H1 (cell line): Measurements from ENCODE around the gene DAPK1. TPM values are rescaled to one million over a fixed set of nuclear protein-coding genes. Genes with fewer than 3 reads are reported as not detected.

Source experiments
- CTCF ChIA-PET: fragments of 300-600 bp; sonication (Branson Sonifier 250); formaldehyde crosslinking; loops from one replicate; lab custom pipeline; 2021; ENCODE audit not compliant: partially characterized antibody; lab: Charles Lee
- POLR2A ChIA-PET: fragments of 300-600 bp; sonication (Branson Sonifier 250); formaldehyde crosslinking; loops from one replicate; lab custom pipeline; 2021; ENCODE audit warnings: inconsistent platforms; ENCODE audit not compliant: partially characterized antibody; lab: Charles Lee
- DNase-seq, 2 experiments: peaks; one replicate each; pipeline versions ENCODE4 v3.0.0 to v3.0.0-alpha.2; 2010 to 2022; ENCODE audit warnings: low spot score in 2 of 2, low read depth in 1 of 2, mixed read lengths in 1 of 2
- FAIRE-seq: peaks from 2 replicates; lab custom pipeline; 2011; peaks lifted over from hg19 to GRCh38; lab: Jason Lieb, UNC
- H2AFZ ChIP-seq: 2 replicates; pipeline ENCODE4 v1.8.1; 2012; ENCODE audit warnings: low read length, inconsistent platforms
- H2AK5ac ChIP-seq: 2 replicates; pipeline ENCODE4 v1.6.1; 2013; ENCODE audit warnings: low read depth, low read length
- H2BK120ac ChIP-seq: replicated peaks from 2 replicates; pipeline ENCODE3; 2013; ENCODE audit warnings: low read depth, low read length, inconsistent platforms
- H2BK12ac ChIP-seq: 2 replicates; pipeline ENCODE4 v1.6.1; 2013; ENCODE audit warnings: low read depth, low read length
- H2BK15ac ChIP-seq: 2 replicates; pipeline ENCODE4 v1.6.1; 2013; ENCODE audit warnings: low read length
- H2BK20ac ChIP-seq: 2 replicates; pipeline ENCODE4 v1.6.1; 2013; ENCODE audit warnings: low read length
- H2BK5ac ChIP-seq: 2 replicates; pipeline ENCODE4 v1.6.1; 2013; ENCODE audit warnings: low read depth, low read length
- H3K14ac ChIP-seq: 2 replicates; pipeline ENCODE4 v1.6.1; 2013; ENCODE audit warnings: inconsistent platforms; ENCODE audit not compliant: insufficient read length
- H3K18ac ChIP-seq: 2 replicates; pipeline ENCODE4 v1.6.1; 2013; ENCODE audit warnings: low read length; ENCODE audit errors: extremely low read depth
- H3K23ac ChIP-seq: 2 replicates; pipeline ENCODE4 v1.6.1; 2013; ENCODE audit warnings: inconsistent platforms; ENCODE audit not compliant: insufficient read length
- H3K23me2 ChIP-seq: 2 replicates; pipeline ENCODE4 v1.6.1; 2013; ENCODE audit warnings: low read depth, low read length
- H3K27ac ChIP-seq: 2 replicates; pipeline ENCODE4 v1.6.1; 2011; ENCODE audit warnings: low read depth, low read length, inconsistent platforms
- H3K27me3 ChIP-seq, 4 experiments: replicated peaks in 1 of 4; 1 replicate in 1 of 4; 2 replicates in 3 of 4; pipeline versions ENCODE4 v1.6.1 to v1.8.1; 2011 to 2013; ENCODE audit warnings: low read length in 3 of 4, mild to moderate bottlenecking in 3 of 4, inconsistent platforms in 2 of 4, mixed read lengths in 2 of 4, moderate library complexity in 1 of 4; ENCODE audit not compliant: control insufficient read depth in 3 of 4, insufficient read depth in 3 of 4; ENCODE audit errors: extremely low read depth in 1 of 4
- H3K36me3 ChIP-seq, 4 experiments: 2 replicates each; pipeline versions ENCODE4 v1.6.1 to v1.8.1; 2011 to 2013; ENCODE audit warnings: mild to moderate bottlenecking in 4 of 4, low read length in 3 of 4, moderate library complexity in 2 of 4, control low read depth in 1 of 4, inconsistent platforms in 1 of 4; ENCODE audit not compliant: insufficient read depth in 4 of 4, control insufficient read depth in 2 of 4
- H3K4ac ChIP-seq: replicated peaks from 2 replicates; pipeline ENCODE3; 2013; ENCODE audit warnings: low read length, low read depth, mixed read lengths, inconsistent platforms; ENCODE audit not compliant: insufficient read length
- H3K4me1 ChIP-seq, 4 experiments: replicated peaks in 1 of 4; 1 replicate in 1 of 4; 2 replicates in 3 of 4; pipeline versions ENCODE4 v1.6.1 to v1.8.1; 2011 to 2013; ENCODE audit warnings: low read length in 3 of 4, inconsistent platforms in 2 of 4, mixed read lengths in 1 of 4; ENCODE audit not compliant: insufficient read depth in 4 of 4, control insufficient read depth in 3 of 4
- H3K4me2 ChIP-seq, 2 experiments: 2 replicates each; pipeline versions ENCODE4 v1.6.1 to v1.8.1; 2011 to 2013; ENCODE audit warnings: low read depth in 2 of 2, low read length in 2 of 2, control low read depth in 1 of 2, inconsistent platforms in 1 of 2, mild to moderate bottlenecking in 1 of 2; ENCODE audit not compliant: insufficient read depth in 1 of 2
- H3K4me3 ChIP-seq, 4 experiments: fragments of 200-600, 300-600 bp in 1 of 4; sonication (generic), shearing (Covaris generic), sonication (Bioruptor Twin) in 1 of 4; 2 replicates each; pipeline versions ENCODE4 v1.5.1 to v1.8.1; 2011 to 2016; ENCODE audit warnings: low read length in 4 of 4, low read depth in 3 of 4, control low read depth in 2 of 4, inconsistent platforms in 2 of 4, mild to moderate bottlenecking in 2 of 4, mixed read lengths in 1 of 4, moderate library complexity in 1 of 4; ENCODE audit not compliant: insufficient read depth in 2 of 4; ENCODE audit errors: extremely low read depth in 1 of 4
- H3K56ac ChIP-seq: replicated peaks from 2 replicates; pipeline ENCODE3; 2013; ENCODE audit warnings: low read depth, mild to moderate bottlenecking, mixed read lengths, low read length, inconsistent platforms; ENCODE audit not compliant: insufficient read length
- H3K79me1 ChIP-seq: 2 replicates; pipeline ENCODE4 v1.6.1; 2013; ENCODE audit warnings: low read depth, low read length, control low read depth
- H3K79me2 ChIP-seq, 2 experiments: 2 replicates each; pipeline versions ENCODE4 v1.6.1 to v1.8.1; 2012 to 2013; ENCODE audit warnings: low read length in 2 of 2, mild to moderate bottlenecking in 2 of 2, inconsistent platforms in 1 of 2; ENCODE audit not compliant: insufficient read depth in 2 of 2, control insufficient read depth in 1 of 2
- H3K9ac ChIP-seq, 4 experiments: replicated peaks in 1 of 4; 1 replicate in 1 of 4; 2 replicates in 3 of 4; pipeline versions ENCODE4 v1.6.1 to v1.8.1; 2011 to 2013; ENCODE audit warnings: low read depth in 3 of 4, low read length in 3 of 4, control low read depth in 2 of 4, mild to moderate bottlenecking in 2 of 4, moderate library complexity in 2 of 4, inconsistent platforms in 1 of 4; ENCODE audit errors: extremely low read depth in 1 of 4
- H3K9me3 ChIP-seq, 2 experiments: 2 replicates each; pipeline versions ENCODE4 v1.6.1 to v1.8.1; 2012 to 2013; ENCODE audit warnings: mild to moderate bottlenecking in 2 of 2, moderate library complexity in 2 of 2, control low read depth in 1 of 2, inconsistent platforms in 1 of 2, low read depth in 1 of 2, low read length in 1 of 2, mixed read lengths in 1 of 2; ENCODE audit not compliant: insufficient read depth in 2 of 2
- H4K20me1 ChIP-seq, 2 experiments: replicated peaks in 1 of 2; 2 replicates each; pipeline versions ENCODE3 to v1.8.1; 2011 to 2013; ENCODE audit warnings: inconsistent platforms in 2 of 2, low read length in 2 of 2, mild to moderate bottlenecking in 1 of 2; ENCODE audit not compliant: insufficient read depth in 2 of 2, control insufficient read depth in 1 of 2
- H4K5ac ChIP-seq: 2 replicates; pipeline ENCODE4 v1.6.1; 2013; ENCODE audit warnings: low read length, low read depth, mixed read lengths, inconsistent platforms; ENCODE audit not compliant: insufficient read length
- H4K8ac ChIP-seq: 2 replicates; pipeline ENCODE4 v1.8.0; 2013; ENCODE audit warnings: mild to moderate bottlenecking, moderate library complexity, low read length, inconsistent platforms; ENCODE audit not compliant: insufficient read depth; ENCODE audit errors: extremely low read depth
- H4K91ac ChIP-seq: replicated peaks from 2 replicates; pipeline ENCODE3; 2013; ENCODE audit warnings: low read length, mixed read lengths, inconsistent platforms; ENCODE audit not compliant: insufficient read length
- BCL11A ChIP-seq, 2 experiments: IDR thresholded peaks; one replicate each; pipeline ENCODE4 v1.6.1; 2011; ENCODE audit warnings: low read depth in 2 of 2, low read length in 2 of 2, mild to moderate bottlenecking in 2 of 2
- MAFK ChIP-seq: IDR thresholded peaks from 2 replicates; pipeline ENCODE4 v1.6.1; 2012; ENCODE audit warnings: low read depth, mild to moderate bottlenecking, improper control_type of control experiment, low read length
- NRF1 ChIP-seq: IDR thresholded peaks from 2 replicates; pipeline ENCODE4 v1.6.1; 2011; ENCODE audit warnings: mild to moderate bottlenecking, low read depth, low read length, improper control_type of control experiment
- WGBS, 2 experiments: shearing (Covaris generic) in 1 of 2; methylation state at CpG; one replicate each; pipeline versions ENCODE4 v1.1.6 to v1.1.7; 2013 to 2015; ENCODE audit warnings: low lambda C conversion rate in 2 of 2, mixed read lengths in 2 of 2, inconsistent platforms in 1 of 2, low coverage in 1 of 2, missing lambda C conversion rate in 1 of 2; ENCODE audit not compliant: insufficient replicate concordance in 2 of 2, insufficient coverage in 1 of 2, insufficient read length in 1 of 2; ENCODE audit errors: extremely low coverage in 1 of 2, missing lambda C conversion rate in 1 of 2; 5-methylcytosine and 5-hydroxymethylcytosine counted together
- polyA plus RNA-seq, 7 experiments: library from polyadenylated mRNA; depleted of rRNA in 3 of 7; stranded (reverse) in 5 of 7; unstranded in 2 of 7; fragments of >200 nt in 5 of 7; fragments of 200-250 nt in 2 of 7; gene quantifications; 1 replicate in 5 of 7; 2 replicates in 1 of 7; 4 replicates in 1 of 7; pipeline versions ENCODE4 v1.2.1 to v1.2.3, GENCODE V29; 2011 to 2013; ENCODE audit warnings: missing spikeins in 2 of 7, mixed read lengths in 2 of 7
- total RNA-seq: library from RNA; stranded (reverse); fragmentation: NEBNext Ultra II Directional; extraction: Animal tissue kit (Norgen Biotek cat#: 25700); gene quantifications from 2 replicates; pipeline ENCODE4 v1.2.1, GENCODE V29; 2021

DAPK1 gene
- total and polyA plus RNA-seq, 2 of the 8 experiments (the other 6 are each of a cell fraction or from before 2014, with no cell fraction given) = 62.4 to 131 TPM

DNA sequence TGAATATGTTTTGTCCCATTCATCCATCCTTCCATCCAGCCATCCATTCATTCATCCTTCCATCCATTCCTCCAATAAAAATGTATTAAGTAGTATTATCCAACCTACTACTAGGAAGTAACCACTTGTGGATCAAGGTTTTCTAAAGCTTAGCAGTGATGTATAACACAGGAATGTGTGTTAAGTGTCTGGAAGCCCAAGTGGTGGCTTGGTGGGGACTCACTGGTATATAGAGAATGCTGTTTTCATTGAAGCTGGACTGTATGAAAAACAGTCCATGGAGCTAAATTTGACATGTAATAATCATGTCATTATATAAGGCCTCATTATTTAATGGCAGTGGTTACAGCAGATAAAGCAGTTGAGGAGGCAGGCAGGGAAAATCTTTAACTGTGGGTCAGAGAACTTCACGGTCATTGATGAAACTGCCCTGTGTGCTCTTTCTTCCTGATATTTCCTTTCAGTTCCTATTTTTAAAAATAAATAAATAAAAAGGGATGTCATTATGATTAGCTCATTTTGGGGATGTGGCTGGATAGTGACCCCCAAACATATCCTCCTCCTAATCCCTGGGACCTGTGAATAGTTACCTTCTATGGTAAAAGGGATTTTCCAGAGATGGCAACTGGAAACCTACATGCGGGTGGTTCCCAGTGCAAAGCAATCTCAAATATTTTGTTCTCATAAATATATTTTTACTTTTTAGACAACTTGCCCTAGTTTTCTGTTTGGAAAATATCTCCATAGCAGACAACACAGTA lies 82.3 kb downstream of the DAPK1 start:
- Histone ChIP-seq H2AFZ (no peak overlapping the region), H3K56ac (no peak overlapping the region), H3K9ac (no peak overlapping the region), H4K5ac (no peak overlapping the region), H3K27ac (no peak overlapping the region), H3K36me3 (no peaks in the 10 kb centered on the region), H3K9me3 (no peaks in the 10 kb centered on the region), H2BK20ac (no peak overlapping the region), H3K4ac (no peak overlapping the region), H3K23ac (no peak overlapping the region), H4K91ac (no peak overlapping the region), H3K4me3 (no peak overlapping the region), H2BK12ac (no peak overlapping the region), H3K4me2 (no peak overlapping the region), H2BK15ac (no peak overlapping the region), H3K4me1 (peaks cover 0 to 3% (median 0%) of the 10 kb centered on the region in 4 experiments; a peak in 1 of 7 replicates), H3K14ac (no peak overlapping the region), H2BK120ac (no peak overlapping the region), H3K79me1 (peaks cover 10% of the 10 kb centered on the region)
- WGBS, 2 experiments = 100% methylated on average over 2 of the region's 2 CpGs; no CpG with 5 or more reads in 1 of the 2 experiments
- POLR2A ChIA-PET = interaction anchor here (1.0 to 1.7 kb wide), 4 partner anchors 12 to 35 kb away, joined by 3 to 6 read pairs (median 4); no protein-coding TSS in a partner anchor
- TF ChIP-seq MAFK (no peak), BCL11A (IDR thresholded peaks at IDR 0.05; ENCODE audit: low read depth in 2 of 2, low read length in 2 of 2) (no peak), NRF1 (no peak)
- TF ChIP-seq, all 59 proteins: peak for 0
- H3K18ac ChIP-seq = no peak overlapping the region
- no peak overlapping the region for H2BK5ac ChIP-seq
- H3K23me2 ChIP-seq = no peaks in the 10 kb centered on the region
- FAIRE-seq (no peak), DNase-seq (no peak)
- peaks cover 0 to 76% of the 10 kb centered on the region in 2 experiments; a peak in 3 of 4 replicates for H3K79me2 ChIP-seq
- H4K20me1 ChIP-seq = peaks cover 2 to 12% of the 10 kb centered on the region in 2 experiments
- H4K8ac ChIP-seq = no peak overlapping the region
- H3K27me3 ChIP-seq = no peaks in the 10 kb centered on the region
- CTCF ChIA-PET = interaction anchor here (1.0 to 2.4 kb wide), 5 partner anchors 10 to 244 kb away, joined by 3 to 7 read pairs (median 4); no protein-coding TSS in a partner anchor
- no peak overlapping the region for H2AK5ac ChIP-seq
